ENCODE measurements around the gene TMEM269. TPM values are rescaled to one million over a fixed set of nuclear protein-coding genes. Genes with fewer than 3 reads are reported as not detected.

Gene TMEM269
- total and polyA plus RNA-seq, 7 donors, result 0.04 TPM; not detected in 6

- Histone ChIP-seq H3K4me1 (no peaks in the 10 kb centered on the region), H3K9me3 (no peaks in the 10 kb centered on the region), H3K27ac (no peak overlapping the region), H3K4me3 (no peak overlapping the region), H3K27me3 (no peaks in the 10 kb centered on the region), H3K36me3 (peaks cover 0 to 52% (median 26%) of the 10 kb centered on the region in 4 donors)
- DNase-seq, result no peak
- WGBS, 2 donors, result 92 to 95% methylated on average over 12 of the region's 12 CpGs
- TF ChIP-seq CTCF (IDR thresholded peaks at IDR 0.05) (no peak), EP300 (IDR thresholded peaks at IDR 0.05) (no peak), POLR2A (IDR thresholded peaks at IDR 0.05) (no peak)
- intact Hi-C loops (cut with DNase I), result loop anchor here (10.0 kb wide), 1 partner anchor 172 kb away; no protein-coding TSS in a partner anchor
These were observed 38.2 kb upstream of the TMEM269 start for GRCh38 chr1:42746436-42747105.

GRCh38 chr1:42747125-42747524, 37.7 kb upstream of the TMEM269 start:
- Histone ChIP-seq H3K27me3 (no peaks in the 10 kb centered on the region), H3K9me3 (no peaks in the 10 kb centered on the region), H3K36me3 (peaks cover 5 to 58% (median 32%) of the 10 kb centered on the region in 4 donors), H3K27ac (no peak overlapping the region), H3K4me3 (no peak overlapping the region), H3K4me1 (no peaks in the 10 kb centered on the region)
- TF ChIP-seq POLR2AphosphoS5 (IDR thresholded peaks at IDR 0.05), result no peak
- peak; percentile 16 to 54 (median 40) for TF ChIP-seq CTCF (IDR thresholded peaks at IDR 0.05)
- DNase-seq, result no peak
- 31 to 48% methylated on average over 14 of the region's 14 CpGs for WGBS, 2 donors
- intact Hi-C loops (cut with DNase I), result loop anchor here (10.0 kb wide), 1 partner anchor 172 kb away; no protein-coding TSS in a partner anchor

- no peak overlapping the region for H3K27ac ChIP-seq
- intact Hi-C loops (cut with DNase I), result loop anchor here (10.0 kb wide), 1 partner anchor 173 kb away; no protein-coding TSS in a partner anchor
These were observed 36.8 kb upstream of the TMEM269 start for GRCh38 chr1:42748021-42748420.

GRCh38 chr1:42748461-42749410, 36.1 kb upstream of the TMEM269 start:
- Histone ChIP-seq H3K27me3 (no peaks in the 10 kb centered on the region), H3K4me1 (no peaks in the 10 kb centered on the region), H3K27ac (no peak overlapping the region), H3K4me3 (no peak overlapping the region), H3K9me3 (no peaks in the 10 kb centered on the region), H3K36me3 (peaks cover 11 to 74% (median 42%) of the 10 kb centered on the region in 4 donors)
- DNase-seq, result no peak
- intact Hi-C loops (cut with DNase I), result loop anchor here (10.0 kb wide), 1 partner anchor 174 kb away; no protein-coding TSS in a partner anchor
- TF ChIP-seq CTCF (IDR thresholded peaks at IDR 0.05) (no peak), EP300 (IDR thresholded peaks at IDR 0.05) (no peak), POLR2AphosphoS5 (IDR thresholded peaks at IDR 0.05) (no peak), POLR2A (IDR thresholded peaks at IDR 0.05) (no peak)
- 87 to 88% methylated on average over 14 of the region's 14 CpGs for WGBS, 2 donors

More at GRCh38 chr1:42748021-42748420, 36.8 kb upstream of the TMEM269 start:
- TF ChIP-seq POLR2A (IDR thresholded peaks at IDR 0.05) (no peak), EP300 (IDR thresholded peaks at IDR 0.05) (no peak), CTCF (IDR thresholded peaks at IDR 0.05) (no peak), POLR2AphosphoS5 (IDR thresholded peaks at IDR 0.05) (no peak)
- no peak for DNase-seq
- H3K4me1 ChIP-seq, result no peaks in the 10 kb centered on the region
- no peaks in the 10 kb centered on the region for H3K27me3 ChIP-seq
- 89 to 92% methylated on average over 10 of the region's 10 CpGs for WGBS, 2 donors
- no peak overlapping the region for H3K4me3 ChIP-seq
- H3K36me3 ChIP-seq, result peaks cover 11 to 67% (median 37%) of the 10 kb centered on the region in 4 donors
- H3K9me3 ChIP-seq, result no peaks in the 10 kb centered on the region
